ENCODE results near the gene AHNAK2.

The AHNAK2 gene

DNA sequence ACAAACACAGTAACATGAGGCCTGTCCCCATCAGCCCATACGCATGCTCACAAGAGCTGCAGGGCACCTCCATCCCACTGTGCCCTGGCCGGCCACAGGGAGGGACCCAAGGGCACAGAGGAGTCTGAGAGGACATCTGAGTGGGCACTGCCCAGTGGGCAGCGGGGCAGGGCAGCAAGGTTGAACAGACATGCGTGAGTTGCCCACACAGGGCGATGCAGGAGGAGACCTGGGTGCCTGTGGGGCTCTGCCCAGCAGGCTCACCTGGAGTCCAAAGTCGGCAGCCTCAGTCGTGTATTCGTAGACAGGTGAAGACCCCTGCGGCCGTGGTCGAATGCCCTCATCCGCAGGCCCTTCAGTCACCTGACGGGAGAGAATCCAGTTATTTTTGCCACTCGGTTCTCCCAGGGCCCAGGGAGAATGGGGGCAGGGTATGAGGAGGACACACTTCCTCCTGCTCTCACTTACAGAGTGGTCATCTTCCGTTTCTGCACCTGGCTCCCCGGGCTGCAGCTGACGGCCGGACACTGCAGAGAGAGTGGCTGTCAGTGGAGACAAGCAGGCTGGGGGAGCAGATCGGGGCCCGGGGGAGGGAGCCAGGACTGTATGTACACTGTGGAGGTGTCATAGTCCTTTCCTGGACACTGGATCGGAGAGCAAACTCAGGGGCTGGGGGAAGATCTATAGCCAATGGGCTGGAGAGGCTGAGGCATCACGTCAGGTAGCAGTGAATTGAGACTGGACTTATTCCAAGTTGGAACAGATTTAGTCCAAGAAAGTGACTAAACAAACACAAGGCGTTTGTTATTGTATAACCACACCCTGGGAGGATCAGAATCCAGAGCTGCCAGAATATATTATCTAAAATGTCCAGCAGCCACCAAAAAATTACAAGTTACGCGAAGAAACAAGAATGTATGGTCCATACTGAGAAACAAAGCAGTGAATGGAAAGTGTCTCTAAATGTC lies 20.7 kb downstream of the AHNAK2 start:
- no peak for ATAC-seq
- TF ChIP-seq ZC3H10 (CRISPR knock-in tag; IDR thresholded peaks at IDR 0.05) (no peak), CSDC2 (CRISPR knock-in tag; IDR thresholded peaks at IDR 0.05) (no peak), ZNF70 (CRISPR knock-in tag; IDR thresholded peaks at IDR 0.05) (no peak), RARB (CRISPR knock-in tag; IDR thresholded peaks at IDR 0.05) (no peak), ISL1 (CRISPR knock-in tag; IDR thresholded peaks at IDR 0.05) (no peak), ARNTL (CRISPR knock-in tag; IDR thresholded peaks at IDR 0.05; ENCODE audit: borderline replicate concordance, low read depth) (no peak), OSR1 (CRISPR knock-in tag; IDR thresholded peaks at IDR 0.05) (no peak), TOX (CRISPR knock-in tag; IDR thresholded peaks at IDR 0.05; ENCODE audit: borderline replicate concordance) (no peak), PPARA (CRISPR knock-in tag; IDR thresholded peaks at IDR 0.05; ENCODE audit: borderline replicate concordance) (no peak), TCF4 (CRISPR knock-in tag; IDR thresholded peaks at IDR 0.05; ENCODE audit: borderline replicate concordance) (no peak), ZNF565 (CRISPR knock-in tag; conservative IDR thresholded peaks at IDR 0.05; ENCODE audit: low read depth) (no peak), ESRRG (CRISPR knock-in tag; IDR thresholded peaks at IDR 0.05) (no peak)
- TF ChIP-seq, protein P1, sequence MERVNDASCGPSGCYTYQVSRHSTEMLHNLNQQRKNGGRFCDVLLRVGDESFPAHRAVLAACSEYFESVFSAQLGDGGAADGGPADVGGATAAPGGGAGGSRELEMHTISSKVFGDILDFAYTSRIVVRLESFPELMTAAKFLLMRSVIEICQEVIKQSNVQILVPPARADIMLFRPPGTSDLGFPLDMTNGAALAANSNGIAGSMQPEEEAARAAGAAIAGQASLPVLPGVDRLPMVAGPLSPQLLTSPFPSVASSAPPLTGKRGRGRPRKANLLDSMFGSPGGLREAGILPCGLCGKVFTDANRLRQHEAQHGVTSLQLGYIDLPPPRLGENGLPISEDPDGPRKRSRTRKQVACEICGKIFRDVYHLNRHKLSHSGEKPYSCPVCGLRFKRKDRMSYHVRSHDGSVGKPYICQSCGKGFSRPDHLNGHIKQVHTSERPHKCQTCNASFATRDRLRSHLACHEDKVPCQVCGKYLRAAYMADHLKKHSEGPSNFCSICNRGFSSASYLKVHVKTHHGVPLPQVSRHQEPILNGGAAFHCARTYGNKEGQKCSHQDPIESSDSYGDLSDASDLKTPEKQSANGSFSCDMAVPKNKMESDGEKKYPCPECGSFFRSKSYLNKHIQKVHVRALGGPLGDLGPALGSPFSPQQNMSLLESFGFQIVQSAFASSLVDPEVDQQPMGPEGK (CRISPR knock-in tag; IDR thresholded peaks at IDR 0.05; ENCODE audit: borderline replicate concordance) = no peak
- TF ChIP-seq, protein P2, sequence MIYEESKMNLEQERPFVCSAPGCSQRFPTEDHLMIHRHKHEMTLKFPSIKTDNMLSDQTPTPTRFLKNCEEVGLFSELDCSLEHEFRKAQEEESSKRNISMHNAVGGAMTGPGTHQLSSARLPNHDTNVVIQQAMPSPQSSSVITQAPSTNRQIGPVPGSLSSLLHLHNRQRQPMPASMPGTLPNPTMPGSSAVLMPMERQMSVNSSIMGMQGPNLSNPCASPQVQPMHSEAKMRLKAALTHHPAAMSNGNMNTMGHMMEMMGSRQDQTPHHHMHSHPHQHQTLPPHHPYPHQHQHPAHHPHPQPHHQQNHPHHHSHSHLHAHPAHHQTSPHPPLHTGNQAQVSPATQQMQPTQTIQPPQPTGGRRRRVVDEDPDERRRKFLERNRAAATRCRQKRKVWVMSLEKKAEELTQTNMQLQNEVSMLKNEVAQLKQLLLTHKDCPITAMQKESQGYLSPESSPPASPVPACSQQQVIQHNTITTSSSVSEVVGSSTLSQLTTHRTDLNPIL (CRISPR knock-in tag; IDR thresholded peaks at IDR 0.05; ENCODE audit: low read depth) = no peak
- TF ChIP-seq, protein P3, sequence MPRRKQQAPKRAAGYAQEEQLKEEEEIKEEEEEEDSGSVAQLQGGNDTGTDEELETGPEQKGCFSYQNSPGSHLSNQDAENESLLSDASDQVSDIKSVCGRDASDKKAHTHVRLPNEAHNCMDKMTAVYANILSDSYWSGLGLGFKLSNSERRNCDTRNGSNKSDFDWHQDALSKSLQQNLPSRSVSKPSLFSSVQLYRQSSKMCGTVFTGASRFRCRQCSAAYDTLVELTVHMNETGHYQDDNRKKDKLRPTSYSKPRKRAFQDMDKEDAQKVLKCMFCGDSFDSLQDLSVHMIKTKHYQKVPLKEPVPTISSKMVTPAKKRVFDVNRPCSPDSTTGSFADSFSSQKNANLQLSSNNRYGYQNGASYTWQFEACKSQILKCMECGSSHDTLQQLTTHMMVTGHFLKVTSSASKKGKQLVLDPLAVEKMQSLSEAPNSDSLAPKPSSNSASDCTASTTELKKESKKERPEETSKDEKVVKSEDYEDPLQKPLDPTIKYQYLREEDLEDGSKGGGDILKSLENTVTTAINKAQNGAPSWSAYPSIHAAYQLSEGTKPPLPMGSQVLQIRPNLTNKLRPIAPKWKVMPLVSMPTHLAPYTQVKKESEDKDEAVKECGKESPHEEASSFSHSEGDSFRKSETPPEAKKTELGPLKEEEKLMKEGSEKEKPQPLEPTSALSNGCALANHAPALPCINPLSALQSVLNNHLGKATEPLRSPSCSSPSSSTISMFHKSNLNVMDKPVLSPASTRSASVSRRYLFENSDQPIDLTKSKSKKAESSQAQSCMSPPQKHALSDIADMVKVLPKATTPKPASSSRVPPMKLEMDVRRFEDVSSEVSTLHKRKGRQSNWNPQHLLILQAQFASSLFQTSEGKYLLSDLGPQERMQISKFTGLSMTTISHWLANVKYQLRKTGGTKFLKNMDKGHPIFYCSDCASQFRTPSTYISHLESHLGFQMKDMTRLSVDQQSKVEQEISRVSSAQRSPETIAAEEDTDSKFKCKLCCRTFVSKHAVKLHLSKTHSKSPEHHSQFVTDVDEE (CRISPR knock-in tag; IDR thresholded peaks at IDR 0.05) = no peak
- TF ChIP-seq, protein P4, sequence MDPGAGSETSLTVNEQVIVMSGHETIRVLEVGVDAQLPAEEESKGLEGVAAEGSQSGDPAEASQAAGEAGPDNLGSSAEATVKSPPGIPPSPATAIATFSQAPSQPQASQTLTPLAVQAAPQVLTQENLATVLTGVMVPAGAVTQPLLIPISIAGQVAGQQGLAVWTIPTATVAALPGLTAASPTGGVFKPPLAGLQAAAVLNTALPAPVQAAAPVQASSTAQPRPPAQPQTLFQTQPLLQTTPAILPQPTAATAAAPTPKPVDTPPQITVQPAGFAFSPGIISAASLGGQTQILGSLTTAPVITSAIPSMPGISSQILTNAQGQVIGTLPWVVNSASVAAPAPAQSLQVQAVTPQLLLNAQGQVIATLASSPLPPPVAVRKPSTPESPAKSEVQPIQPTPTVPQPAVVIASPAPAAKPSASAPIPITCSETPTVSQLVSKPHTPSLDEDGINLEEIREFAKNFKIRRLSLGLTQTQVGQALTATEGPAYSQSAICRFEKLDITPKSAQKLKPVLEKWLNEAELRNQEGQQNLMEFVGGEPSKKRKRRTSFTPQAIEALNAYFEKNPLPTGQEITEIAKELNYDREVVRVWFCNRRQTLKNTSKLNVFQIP (CRISPR knock-in tag; IDR thresholded peaks at IDR 0.05; ENCODE audit: borderline replicate concordance, low read depth) = no peak
- TF ChIP-seq, protein P5, sequence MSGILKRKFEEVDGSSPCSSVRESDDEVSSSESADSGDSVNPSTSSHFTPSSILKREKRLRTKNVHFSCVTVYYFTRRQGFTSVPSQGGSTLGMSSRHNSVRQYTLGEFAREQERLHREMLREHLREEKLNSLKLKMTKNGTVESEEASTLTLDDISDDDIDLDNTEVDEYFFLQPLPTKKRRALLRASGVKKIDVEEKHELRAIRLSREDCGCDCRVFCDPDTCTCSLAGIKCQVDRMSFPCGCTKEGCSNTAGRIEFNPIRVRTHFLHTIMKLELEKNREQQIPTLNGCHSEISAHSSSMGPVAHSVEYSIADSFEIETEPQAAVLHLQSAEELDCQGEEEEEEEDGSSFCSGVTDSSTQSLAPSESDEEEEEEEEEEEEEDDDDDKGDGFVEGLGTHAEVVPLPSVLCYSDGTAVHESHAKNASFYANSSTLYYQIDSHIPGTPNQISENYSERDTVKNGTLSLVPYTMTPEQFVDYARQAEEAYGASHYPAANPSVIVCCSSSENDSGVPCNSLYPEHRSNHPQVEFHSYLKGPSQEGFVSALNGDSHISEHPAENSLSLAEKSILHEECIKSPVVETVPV (CRISPR knock-in tag; IDR thresholded peaks at IDR 0.05) = no peak

DNA sequence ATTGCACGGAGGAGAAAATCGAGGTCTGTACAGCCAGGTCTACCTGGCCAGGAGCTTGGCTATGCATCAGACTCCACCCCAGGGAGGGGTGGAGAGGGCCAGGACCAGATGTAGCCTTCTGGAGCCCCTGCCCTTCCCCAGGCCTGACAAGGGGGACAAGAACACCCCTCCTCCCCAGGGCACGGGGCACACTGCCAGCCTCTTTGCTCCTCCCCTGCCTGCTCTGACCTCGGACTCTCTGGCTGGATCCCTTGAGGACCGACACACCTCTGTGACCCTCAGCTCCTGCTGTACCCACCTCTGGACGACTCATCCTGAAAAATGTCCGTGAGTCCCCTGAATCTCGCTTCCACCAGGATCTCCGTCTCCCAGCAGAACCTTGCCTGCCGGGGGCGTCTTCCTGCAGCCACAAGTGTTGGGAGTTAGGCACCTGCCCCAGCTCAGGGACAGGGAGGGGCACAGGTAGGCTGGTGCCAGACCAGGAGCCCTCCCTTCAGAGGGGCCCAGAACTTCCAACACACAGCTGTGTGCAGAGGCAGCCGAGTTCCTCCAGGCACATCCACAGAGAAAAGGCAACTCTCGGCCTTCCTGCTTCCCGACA lies 21.8 kb downstream of the AHNAK2 start:
- no peak for ATAC-seq
- TF ChIP-seq, protein P5 (CRISPR knock-in tag; IDR thresholded peaks at IDR 0.05) = no peak
- no peak for TF ChIP-seq OSR1 (CRISPR knock-in tag; IDR thresholded peaks at IDR 0.05)
- TF ChIP-seq GLIS3 (CRISPR knock-in tag; IDR thresholded peaks at IDR 0.05) = no peak
- TF ChIP-seq, protein P3 (CRISPR knock-in tag; IDR thresholded peaks at IDR 0.05) = no peak

Data from SK-N-SH treated with all-trans-retinoic acid at 6 μM for 48 hours (cell line).